GM21423 (cell line): ENCODE measurements around the gene SUV39H1.

ENCODE experiments used
- ATAC-seq: cut with Tn5 transposase; IDR thresholded peaks from one replicate; pipeline ENCODE4 v1.9.1; 2021; ENCODE audit warnings: mild to moderate bottlenecking, moderate library complexity; ENCODE audit not compliant: unreplicated experiment

The SUV39H1 gene

GRCh38 chrX:48711929-48712505 is 15.5 kb downstream of the SUV39H1 start:
- ATAC-seq: no peak

GRCh38 chrX:48713847-48714246 is 17.3 kb downstream of the SUV39H1 start:
- no peak for ATAC-seq

GRCh38 chrX:48714573-48714972 is 18.0 kb downstream of the SUV39H1 start:
- ATAC-seq: no peak

GRCh38 chrX:48715072-48715471 is 18.5 kb downstream of the SUV39H1 start:
- ATAC-seq: no peak

GRCh38 chrX:48715876-48716502 is 19.5 kb downstream of the SUV39H1 start:
- no peak for ATAC-seq

GRCh38 chrX:48719958-48720357 is 23.4 kb downstream of the SUV39H1 start:
- ATAC-seq: no peak

- ATAC-seq: no peak
Observed at GRCh38 chrX:48720577-48721250, 24.2 kb downstream of the SUV39H1 start.

GRCh38 chrX:48721916-48722315 is 25.4 kb downstream of the SUV39H1 start:
- ATAC-seq: no peak

- no peak for ATAC-seq
Observed at GRCh38 chrX:48726596-48726995, 30.1 kb downstream of the SUV39H1 start.

- ATAC-seq: no peak
Observed at GRCh38 chrX:48728653-48729052, 32.1 kb downstream of the SUV39H1 start.

- ATAC-seq: no peak
Observed at GRCh38 chrX:48736303-48736702, 39.8 kb downstream of the SUV39H1 start.

DNA sequence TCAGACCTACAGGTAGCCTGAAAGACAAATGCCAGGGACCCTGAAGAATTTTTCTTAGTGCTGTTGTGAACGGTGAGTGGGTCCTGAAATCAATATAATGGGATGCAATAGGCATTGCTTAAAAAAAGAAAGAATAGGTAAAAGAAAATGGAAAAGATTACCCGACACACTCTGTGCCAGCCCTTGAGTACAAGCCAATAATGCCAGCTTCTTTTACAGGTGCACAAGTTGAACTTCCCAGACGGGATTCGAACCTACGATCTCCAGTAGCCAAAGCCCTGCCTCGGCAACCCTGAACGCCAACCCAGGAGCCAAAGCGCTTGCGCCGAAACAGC is 40.3 kb downstream of the SUV39H1 start:
- no peak for ATAC-seq

DNA sequence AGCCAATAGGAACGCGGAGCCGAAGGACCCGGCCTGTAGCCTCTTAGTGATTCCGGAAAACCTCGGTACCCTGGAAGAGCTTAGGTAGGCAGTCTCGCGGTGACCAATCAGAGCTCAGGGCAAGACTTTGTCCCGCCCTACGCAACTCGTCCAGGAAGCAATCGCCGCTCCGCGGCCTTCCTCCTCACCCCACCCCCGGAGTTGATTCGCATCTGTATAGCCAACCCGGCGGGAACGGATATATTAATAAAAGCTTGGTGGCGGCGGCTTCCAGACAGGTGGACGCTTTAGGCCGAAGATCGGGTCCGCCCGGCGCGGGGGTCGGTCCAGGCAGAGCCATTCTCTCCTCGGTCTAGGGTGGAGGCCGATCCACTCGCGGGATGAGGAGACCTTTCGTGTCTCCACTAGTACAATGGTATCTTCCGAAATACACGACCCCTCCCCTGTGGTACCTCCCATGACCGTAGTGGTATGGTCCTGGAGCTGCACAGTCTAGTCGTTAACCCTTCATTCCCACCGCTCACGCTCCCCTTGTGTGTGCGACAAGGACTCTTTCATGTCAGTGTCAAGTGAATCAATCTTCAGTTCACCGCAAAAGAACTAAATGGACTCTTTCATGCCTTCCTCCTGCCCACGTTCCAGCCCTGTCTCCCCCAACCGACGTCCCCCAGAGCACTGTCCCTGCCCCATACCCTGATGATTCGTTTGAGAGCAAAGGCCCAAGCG is 40.8 kb downstream of the SUV39H1 start:
- peak; percentile 99 for ATAC-seq

GRCh38 chrX:48737940-48738339 is 41.4 kb downstream of the SUV39H1 start:
- no peak for ATAC-seq

- ATAC-seq: no peak
Observed at GRCh38 chrX:48741834-48742233, 45.3 kb downstream of the SUV39H1 start.

DNA sequence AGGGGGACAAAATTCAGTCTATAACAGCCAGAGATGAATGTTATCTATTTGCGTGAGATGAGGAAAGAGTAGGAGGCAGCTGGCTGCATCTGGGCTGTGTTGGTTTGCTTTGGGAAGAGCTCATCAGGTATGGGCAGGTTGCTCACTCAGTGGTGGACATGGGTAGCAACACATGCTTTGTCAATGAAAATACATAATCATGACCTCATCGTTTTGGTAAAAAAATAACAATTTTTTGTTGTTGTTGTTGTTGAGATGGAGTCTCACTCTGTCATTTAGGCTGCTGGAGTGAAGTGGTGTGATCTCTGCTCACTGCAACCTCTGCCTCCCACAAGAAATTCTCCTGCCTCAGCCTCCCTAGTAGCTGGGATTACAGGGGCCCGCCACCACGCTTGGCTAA is 48.7 kb downstream of the SUV39H1 start:
- ATAC-seq: no peak

GRCh38 chrX:48747415-48748016 is 51.0 kb downstream of the SUV39H1 start:
- ATAC-seq: no peak

GRCh38 chrX:48749182-48749581 is 52.6 kb downstream of the SUV39H1 start:
- no peak for ATAC-seq

GRCh38 chrX:48751343-48751742 is 54.8 kb downstream of the SUV39H1 start:
- ATAC-seq: no peak

DNA sequence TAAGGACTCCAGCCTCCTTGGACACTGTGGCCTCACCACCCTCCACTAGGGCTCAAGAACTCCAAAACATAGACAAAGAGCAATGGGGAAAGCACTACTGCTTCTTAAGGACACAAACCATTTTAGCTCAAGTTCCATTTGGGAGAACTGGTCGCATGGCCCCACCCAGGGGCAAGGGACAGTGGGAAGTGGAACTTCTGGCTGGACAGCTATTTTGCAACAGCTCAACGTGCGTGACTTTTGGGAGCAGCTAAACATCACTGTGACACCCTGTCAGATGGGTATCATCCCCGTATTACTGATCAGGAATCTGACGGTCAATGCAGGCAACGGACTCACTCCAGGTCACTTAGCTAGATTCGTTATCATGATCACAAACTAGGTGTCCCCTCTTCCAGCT is 56.0 kb downstream of the SUV39H1 start:
- no peak for ATAC-seq

GRCh38 chrX:48753708-48754228 is 57.2 kb downstream of the SUV39H1 start:
- ATAC-seq: no peak
